CD4-positive, alpha-beta T cell treated with Interleukin-6 at 100 ng/mL for 8 hours (primary cell): ENCODE measurements around the gene GNAS-AS1.

Source experiments
- DNase-seq: peaks from one replicate; pipeline ENCODE4 v3.0.0-alpha.2; 2020; ENCODE audit warnings: mixed read lengths, low spot score

Gene GNAS-AS1

GRCh38 chr20:58808271-58809046 is 42.2 kb downstream of the GNAS-AS1 start:
- no peak for DNase-seq

DNA sequence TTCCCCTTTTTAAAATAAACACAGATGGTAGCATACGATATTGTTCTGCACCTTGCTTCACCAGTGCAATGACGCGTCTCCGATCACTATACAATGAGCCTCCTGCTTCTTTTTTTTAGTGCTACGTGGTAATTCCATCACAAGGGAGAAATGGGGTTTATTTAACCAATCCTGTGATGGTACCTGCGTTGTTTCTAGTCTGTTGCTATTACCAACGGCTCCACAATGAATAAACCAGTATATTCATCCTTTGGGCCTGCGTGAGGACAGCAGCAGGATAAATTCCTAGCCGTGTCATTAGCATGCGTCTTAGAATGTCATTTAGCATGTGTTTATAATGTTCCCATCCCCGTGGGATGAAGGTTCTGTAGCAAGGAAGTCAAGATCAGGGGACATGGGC is 42.9 kb downstream of the GNAS-AS1 start:
- DNase-seq = no peak

- no peak for DNase-seq
These were observed 47.2 kb downstream of the GNAS-AS1 start for GRCh38 chr20:58803533-58803932.

DNA sequence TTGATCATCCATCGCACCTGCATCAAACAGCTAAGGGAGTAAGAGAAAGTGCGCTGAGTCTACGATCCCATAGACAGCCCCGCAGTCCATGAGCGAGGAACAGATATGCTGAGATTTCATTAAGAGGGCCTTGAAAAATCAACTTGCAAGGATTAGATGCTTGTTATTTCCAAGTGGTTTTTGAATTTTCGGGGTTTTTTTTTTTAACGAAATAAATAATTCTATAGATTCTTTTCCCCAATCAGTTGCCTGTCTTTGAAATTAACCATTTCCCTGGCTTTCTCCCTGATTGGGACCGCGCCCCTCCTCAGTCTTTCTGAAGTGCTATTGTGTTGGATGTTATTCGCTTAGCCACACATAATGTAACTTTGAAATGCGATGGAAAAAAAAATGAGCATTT is 48.6 kb downstream of the GNAS-AS1 start:
- DNase-seq = no peak

DNA sequence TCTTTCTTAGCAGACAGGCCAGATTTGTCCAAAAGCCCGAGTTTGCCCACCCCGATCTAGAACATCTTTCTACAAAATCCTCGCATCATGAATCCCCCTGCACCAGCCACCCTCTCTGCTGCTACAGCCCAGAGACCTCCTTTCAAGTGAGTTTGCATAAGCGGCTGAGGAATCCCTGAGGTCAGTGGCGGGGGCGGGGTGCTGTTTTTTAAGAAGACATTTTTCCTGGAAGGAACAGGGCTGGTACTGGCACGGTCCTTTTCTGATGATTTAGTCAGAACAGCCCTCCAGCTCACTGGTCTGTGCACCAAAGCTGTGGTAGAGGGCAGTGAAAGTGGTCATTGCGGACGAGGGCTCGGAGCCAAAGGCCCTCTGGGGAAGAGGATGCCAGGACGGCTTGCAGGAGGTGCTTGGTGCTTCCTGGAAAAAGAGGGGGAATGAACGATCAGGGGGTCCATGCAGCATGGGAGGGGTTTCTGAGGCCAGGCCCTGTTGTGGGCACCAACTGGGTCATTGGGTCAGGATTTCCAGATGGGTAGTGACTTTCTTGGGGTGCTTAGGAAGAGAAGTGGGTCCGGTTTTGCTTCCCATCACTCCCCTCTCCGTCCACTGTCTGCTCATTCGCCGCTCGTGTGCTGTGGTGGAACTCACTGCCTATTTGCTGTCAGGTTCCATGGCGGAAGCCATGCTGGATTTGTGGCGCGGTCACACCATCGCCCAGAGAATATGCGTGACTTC is 50.4 kb downstream of the GNAS-AS1 start:
- no peak for DNase-seq

DNA sequence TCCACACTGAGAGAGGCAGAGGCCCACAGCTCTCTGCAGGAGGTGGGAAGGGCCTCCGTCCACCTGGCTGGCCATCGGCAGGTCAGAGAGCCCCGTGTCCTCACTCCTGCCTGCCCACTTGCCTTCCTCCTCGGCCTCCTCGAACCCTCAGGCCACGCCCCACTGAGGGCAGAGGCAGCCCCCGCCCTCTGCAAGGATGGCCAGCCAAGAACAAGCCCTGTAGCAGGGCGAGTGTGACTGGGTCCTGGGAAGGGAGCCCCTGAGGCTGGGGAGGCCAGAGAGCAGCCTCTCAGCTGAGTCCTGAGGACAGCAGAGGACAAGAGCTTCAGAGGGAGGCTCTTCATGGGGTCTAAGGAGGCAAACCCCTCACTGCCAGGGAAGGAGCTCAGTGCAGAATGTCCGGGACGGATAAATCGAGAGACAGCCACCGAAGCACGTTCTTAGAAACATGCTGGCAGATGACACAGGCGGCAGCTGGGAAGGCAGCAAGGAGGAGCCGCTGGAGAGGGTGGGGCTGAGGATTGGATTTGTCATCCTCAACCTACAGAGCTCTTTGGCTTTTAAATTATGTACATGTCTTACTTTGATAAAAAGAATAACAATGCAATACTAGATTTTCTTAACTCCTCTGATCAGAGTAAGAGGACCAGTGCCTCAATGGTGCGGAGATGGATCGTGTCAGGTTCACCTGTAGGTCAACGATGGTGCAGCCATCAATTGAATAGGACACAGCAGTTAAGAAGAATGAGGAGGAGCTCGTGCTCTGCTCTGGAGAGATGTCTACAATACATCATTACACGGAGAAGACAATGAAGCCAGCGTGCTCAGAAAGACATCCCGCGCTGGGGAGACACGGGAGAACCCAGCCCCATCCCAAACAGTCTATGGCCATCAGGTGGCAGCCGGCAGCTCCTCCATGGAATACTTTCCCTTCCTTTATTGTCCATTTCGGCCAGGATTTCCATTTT is 53.0 kb downstream of the GNAS-AS1 start:
- DNase-seq = no peak

GRCh38 chr20:58795923-58796245 is 54.8 kb downstream of the GNAS-AS1 start:
- DNase-seq = no peak

GRCh38 chr20:58795181-58795922 is 55.4 kb downstream of the GNAS-AS1 start:
- no peak for DNase-seq

DNA sequence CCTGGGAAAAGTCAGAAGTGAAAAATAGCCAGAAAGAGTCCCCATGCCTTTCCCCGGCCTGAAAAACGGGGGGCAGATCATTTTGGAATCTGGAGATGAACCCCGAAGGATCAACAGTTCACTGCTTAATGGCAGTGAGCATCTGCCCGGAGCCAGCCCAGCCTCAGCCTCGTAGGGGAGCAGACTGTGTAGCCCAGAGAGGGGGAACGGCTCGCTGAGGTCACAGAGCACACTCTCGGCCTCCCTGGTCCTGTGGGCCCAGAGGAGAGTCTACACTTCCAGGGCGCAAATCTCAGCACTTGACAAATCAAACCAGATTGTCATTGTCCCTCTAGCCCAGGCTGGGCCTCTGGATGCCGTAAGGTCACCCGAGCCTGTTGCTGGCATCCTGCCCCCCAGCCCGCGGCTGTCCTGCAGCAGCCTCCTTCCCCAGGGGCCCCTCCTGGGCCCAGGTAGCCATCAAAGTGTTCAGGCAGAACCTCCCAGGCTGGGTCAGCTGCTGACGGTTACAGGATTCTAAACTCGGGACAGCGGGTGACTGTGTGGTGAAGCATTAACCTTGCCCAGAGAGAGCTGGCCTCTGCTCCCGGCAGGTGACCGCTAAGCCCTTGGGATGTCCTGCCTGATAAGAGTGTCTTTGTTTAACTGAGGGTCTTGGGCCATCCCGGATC is 56.1 kb downstream of the GNAS-AS1 start:
- no peak for DNase-seq

DNA sequence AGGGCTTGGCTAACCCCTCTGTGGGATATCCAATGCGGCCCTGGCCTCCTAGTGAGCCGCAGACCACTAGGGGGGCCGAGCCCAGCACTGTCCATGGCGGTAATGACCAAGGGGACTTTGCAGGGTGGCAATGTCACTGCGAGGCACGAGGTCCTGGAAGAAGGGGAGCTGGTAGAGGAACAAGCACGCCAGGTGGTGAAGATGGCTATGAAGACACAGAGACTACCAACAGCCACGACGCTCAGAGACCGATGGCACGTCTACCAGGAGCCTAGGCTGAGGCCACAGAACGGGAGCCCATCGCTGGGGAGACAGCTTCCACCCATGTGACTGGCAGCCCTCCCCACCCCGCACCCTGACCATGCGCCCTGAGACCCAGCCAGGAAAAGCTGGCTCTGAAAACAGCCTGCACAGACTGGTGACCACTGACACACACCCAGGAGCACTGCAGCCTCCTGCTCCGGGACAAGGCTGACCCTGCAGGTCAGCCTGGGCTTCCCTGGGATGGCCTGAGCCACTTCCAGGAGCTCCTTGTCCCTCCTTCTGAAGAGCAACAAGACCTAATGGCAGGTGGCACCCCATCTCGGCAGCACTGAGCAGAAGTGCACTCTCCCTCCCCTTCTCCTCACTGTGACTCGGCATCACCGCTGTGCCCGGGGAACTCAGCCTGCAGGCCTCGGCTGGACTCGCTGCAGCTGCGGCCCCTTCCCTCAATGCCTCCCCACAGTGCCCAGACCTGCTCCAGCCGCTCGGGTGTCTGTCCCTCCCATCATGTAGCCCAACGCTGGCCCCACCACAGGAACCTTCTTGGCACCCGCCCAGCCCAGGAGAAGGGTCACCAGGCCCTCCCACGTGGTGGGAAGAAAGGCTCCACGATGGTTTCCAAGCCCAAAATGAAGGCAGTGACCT is 56.9 kb downstream of the GNAS-AS1 start:
- no peak for DNase-seq

DNA sequence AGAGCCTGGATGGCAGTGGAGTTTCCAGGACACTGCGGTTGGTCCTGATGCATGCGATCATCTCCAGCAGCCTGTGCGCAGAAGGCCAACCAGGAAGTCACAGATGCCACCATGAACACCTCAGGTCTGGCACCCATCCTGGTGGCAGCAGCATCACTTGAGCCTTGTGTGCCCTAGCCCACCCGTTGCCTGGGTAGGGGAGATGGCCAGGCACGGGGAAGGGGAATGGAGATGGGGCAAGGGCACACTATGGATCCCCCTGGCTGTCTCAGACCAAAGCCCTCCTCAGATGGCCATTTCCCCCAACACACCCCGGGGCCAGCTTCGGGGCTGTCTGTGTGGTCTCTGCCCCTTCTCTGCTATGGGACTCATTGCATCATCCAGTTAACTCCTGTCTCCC is 58.3 kb downstream of the GNAS-AS1 start:
- DNase-seq = no peak

DNA sequence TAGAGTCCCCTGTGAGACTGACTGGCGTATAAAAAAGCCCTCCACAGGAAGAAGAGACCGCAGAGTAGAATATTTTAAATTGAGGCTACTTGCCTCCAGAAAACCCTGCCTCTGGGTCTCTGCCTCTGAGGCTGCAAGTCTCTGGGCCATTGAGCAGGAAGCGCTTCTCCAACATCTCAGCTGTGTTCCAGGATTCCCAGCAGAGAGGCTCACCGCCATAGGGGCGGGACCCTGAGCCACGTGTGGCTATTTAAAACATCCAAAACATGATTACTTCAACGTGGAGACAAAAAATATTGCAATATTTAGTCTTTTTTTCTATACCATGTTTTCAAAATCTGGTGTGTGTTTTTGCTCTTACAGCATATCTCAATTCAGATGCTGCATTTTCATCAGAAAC is 59.4 kb downstream of the GNAS-AS1 start:
- DNase-seq = no peak

- no peak for DNase-seq
These were observed 60.2 kb downstream of the GNAS-AS1 start for GRCh38 chr20:58790454-58790853.

DNA sequence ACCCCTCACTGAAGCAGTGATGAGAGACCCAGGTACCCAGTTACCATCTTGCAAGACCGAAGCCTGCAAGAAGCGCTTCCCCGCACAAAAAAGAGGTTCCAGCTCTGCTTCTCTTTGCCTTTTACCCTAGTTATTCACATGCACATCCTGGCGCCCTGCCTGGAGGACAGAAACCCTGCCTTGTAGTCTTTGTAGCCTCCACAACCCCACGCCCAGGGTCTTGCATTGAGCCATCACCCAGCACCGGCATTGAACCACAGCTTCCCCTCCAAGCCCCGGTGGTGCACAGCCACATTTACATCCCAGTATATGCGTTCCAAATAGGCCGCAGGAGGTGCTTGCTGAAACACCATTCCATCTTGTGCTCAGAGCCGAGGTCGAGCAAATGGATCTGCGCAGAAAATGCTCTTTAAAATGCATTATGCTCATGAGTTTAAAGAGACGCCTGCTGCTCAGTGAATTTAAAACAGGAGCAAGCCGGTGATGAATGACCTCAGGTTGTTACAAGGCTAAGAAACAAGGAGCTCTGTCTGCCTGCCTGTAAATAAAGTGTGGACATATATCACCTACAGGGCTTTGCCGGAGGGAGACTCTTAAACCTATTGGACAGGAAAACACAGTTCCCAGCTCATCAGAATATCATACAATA is 61.7 kb downstream of the GNAS-AS1 start:
- DNase-seq = no peak

- no peak for DNase-seq
These were observed 63.3 kb downstream of the GNAS-AS1 start for GRCh38 chr20:58787211-58788005.

DNA sequence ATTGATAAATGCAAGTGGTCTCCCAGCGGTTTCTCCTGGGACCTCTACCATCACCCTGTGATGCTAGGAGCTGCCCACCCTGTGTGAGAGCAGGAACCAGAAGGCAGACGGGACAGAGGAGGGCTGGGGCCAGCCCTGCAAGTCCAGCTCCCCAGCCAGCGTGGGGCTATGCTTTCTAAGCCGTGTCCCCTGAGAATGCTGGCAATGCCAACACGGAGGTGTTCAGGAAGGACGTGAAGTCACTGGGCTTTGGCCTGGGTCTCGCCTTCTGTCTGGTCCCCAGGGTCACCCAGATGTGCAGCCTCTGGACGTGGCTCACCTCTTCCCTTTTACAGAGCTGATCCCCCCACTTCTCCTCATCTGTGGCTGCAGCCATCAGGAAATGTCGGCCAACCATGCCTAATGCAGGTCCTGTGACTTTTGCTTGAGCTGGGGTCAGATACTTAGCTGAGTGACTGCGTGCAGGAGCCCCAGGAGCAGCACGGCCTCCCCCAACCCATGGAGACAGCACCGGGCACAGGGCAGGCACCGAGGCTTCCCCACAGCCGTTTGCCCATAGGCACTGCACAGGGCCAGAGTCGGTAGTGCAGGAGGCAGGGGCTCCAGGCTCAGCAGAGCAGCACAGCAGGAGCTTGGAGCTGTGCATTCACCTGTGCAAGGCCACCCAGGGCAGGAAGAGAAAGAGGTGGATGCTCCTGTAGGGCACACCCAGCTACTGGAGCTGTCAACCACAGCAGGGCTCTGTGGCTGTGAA is 66.2 kb downstream of the GNAS-AS1 start:
- no peak for DNase-seq

DNA sequence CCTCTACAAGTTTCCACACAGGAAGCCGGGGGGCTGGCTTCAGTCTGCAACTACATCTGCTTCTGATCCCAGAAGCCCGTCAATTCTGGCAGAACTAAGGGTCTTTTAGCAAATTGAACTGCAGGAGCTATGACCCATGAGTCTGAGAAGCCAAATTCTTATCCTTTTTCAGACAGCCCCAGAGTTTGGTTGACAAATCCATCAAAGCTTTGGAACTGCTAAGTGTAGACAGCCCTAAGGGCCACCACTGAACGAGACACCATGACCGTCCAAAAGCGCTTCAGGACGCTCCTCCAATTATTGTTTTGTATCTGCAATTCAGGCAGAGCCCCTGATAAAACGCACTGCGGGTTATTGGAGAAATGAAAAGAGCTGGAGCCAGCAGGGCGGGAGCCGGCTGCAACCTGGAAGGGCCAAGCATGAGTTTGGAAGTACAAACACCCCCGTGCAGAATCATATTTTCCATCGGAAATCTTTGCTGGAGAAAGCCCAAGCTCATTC is 67.1 kb downstream of the GNAS-AS1 start:
- no peak for DNase-seq

DNA sequence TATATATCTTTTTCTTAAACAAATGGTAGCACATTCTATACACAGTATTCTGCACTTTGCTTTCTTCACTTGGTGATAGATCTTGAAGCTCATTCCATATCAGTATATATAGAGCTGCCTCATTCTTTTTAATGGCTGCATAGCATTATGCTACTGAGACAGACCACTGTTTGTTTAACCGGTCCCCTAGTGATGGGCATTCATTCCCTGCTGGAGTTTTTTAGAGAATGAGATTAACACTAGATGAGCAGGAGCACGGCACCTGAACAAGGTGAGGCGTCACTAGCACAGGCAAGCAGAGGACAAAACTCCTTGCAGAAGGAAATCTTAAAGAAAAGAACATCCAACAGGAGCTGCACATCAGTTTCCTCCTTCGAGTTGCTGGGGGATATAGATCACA is 69.6 kb downstream of the GNAS-AS1 start:
- DNase-seq = no peak
